ENCODE measurements around the gene FAM13A.
"Not testable (repeated sequence)": the region's sequence is repeated elsewhere in the genome, so short reads cannot be mapped to it uniquely, and the experiment has no call there.

FAM13A gene

DNA sequence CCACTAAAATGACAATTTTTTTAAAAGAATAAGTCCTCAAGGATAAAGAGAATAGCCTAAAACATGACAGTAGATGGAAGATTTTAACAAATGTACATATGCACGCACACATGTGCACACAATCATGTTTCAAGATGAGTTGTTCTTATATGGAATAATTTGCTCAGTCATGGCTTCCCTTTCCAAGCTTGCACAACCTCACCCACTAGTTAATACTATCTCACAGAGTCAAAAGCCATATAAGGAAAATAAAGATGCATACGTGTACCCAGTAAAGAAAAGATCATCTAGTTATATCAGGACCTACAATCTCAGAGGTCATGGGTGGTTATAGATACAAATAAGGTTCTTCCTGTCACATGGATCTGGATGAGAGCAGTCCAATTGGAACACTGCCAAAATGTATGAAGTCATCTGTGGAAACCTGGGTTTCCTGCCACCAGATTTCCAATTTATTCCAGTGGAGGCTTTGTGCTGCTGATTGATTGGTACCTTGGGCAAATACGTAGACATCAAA is 56.1 kb downstream of the FAM13A start:
- DNase-seq (ENCODE audit: low read depth in 4 of 4, low spot score in 1 of 4) = no peak

DNA sequence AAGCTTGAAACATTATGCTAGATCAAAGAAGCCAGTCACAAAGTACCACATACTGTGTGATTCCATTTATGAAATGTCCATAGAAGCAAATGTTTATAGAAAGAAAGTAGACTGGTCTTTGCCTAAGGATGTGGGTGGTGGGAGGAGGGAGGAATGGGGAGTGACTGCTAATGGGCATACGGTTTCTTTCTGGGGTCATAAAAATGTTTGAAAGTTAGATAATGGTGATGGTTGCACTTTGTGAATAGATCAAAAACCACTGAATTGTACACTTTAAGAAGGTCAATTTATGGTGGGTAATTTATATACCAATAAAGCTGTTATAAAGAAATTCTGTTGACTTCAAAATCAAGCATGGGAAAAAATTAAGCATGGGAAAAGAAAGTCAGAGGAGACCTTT is 56.6 kb downstream of the FAM13A start:
- DNase-seq (ENCODE audit: low read depth in 4 of 4, low spot score in 1 of 4) = no peak

DNA sequence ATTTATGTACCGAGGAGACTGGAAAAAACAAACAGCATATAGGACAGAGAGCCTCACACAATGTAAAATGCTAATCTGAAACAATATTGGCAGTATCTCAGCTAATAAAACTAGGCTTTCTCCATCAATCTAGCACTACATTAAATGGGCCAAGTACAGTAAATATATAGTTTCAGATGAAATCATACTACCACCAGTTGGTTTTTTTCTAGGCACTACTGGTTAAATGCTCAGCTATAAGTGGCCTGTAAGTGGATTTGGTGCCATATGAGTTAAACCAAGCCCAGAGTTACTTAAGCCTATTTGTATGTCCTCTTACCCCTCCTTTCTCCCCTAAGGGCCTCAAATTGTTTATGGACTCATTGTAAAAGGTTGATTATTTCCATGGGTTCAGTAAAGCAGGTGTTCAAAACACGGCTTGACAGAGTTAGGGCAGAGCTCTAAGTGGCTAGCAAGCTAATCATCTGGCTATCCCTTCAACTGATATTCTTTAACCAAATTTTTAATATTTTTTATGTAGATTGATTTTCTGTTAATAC is 57.5 kb downstream of the FAM13A start:
- DNase-seq (ENCODE audit: low read depth in 4 of 4, low spot score in 1 of 4) = no peak

DNA sequence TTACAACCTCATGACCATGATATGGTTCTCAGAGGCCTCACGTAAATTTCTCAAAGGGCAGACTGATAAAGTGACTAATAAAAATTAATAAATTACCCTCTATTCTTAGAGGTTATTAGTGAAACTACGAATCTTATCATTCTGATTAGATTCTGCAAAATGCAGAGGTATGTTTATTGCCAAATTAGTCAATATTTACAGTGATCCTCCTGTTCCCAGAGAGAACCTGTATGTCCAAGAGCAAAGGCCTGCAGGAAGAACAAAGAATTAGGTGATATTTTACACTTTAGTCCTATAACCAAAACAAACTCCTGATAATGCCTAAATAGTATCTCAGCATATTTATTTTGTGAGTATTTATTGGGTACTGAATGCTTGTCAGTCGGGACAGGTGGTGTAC is 58.1 kb downstream of the FAM13A start:
- no peak for DNase-seq (ENCODE audit: low read depth in 4 of 4, low spot score in 1 of 4)

DNA sequence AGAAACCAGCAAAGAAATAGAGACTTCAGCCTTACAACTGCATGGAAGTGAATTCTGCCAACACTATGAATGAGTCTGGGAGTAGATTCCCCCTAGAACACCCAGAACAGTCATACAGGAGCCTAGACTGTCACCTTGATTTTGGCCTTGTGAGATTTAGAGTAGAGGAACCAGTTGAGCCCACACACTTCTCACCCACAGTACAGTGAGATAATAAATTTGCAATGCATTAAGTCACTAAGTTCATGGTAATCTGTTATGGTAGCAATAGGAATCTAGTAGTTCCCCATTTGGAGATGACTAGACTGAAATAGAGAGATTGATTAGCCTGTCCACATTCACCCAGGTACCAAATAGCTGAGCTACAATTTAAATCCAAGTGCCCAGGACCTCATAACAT is 59.0 kb downstream of the FAM13A start:
- no peak for DNase-seq (ENCODE audit: low read depth in 4 of 4, low spot score in 1 of 4)

DNA sequence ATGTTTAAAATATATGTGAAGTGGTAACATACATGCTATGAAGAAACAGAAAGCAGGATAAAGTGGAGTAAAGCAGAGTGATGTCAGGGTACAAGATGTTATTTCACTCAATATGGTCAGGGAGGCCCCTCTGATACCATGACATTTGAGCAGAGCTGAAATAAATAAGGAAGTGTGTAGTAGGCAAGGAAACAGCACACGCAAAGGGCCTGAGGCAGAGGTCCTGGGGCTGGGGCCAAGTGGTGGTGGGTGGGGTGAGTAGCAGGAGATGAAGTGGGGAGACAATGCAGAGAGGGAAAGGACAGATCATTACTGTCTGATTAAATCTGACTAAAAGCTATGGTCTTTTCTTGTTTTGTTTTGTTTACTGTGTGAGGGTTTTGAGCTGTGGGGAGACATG is 61.1 kb downstream of the FAM13A start:
- DNase-seq (ENCODE audit: low read depth in 4 of 4, low spot score in 1 of 4) = no peak

DNA sequence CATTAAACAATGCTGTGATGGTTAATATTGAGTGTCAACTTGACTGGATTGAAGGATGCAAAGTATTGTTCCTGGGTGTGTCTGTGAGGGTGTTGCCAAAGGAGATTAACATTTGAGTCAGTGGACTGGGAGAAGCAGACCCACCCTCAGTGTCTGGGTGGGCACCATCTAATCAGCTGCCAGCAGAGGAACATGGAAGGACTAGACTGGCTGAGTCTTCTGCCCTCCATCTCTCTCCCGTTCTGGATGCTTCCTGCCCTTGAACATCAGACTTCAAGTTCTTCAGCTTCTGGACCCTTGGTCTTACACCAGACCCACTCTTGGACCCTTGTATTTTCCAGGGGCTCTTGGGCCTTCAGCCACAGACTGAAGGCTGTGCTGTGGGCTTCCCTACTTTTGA is 61.7 kb downstream of the FAM13A start:
- not testable (repeated sequence) for DNase-seq (ENCODE audit: low read depth in 4 of 4, low spot score in 1 of 4)

DNA sequence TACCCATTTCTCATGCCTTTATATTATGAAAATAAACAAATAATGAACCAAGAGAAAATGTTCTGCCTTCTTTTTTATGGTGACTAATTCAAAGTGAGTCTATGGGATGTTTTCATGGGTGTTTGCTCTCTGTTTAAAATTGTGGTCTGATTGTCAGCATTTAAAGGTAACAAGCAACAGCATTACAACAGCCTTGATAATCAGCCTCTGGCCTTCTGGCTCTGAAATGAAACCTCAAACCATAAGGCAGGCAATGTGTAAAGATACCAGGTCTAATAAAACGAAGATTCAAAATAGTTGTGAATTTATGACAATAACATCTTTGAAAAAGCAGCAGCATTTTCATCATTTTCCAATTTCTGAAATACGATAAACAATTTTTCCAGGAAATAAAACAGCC is 63.7 kb downstream of the FAM13A start:
- DNase-seq (ENCODE audit: low read depth in 4 of 4, low spot score in 1 of 4) = no peak

DNA sequence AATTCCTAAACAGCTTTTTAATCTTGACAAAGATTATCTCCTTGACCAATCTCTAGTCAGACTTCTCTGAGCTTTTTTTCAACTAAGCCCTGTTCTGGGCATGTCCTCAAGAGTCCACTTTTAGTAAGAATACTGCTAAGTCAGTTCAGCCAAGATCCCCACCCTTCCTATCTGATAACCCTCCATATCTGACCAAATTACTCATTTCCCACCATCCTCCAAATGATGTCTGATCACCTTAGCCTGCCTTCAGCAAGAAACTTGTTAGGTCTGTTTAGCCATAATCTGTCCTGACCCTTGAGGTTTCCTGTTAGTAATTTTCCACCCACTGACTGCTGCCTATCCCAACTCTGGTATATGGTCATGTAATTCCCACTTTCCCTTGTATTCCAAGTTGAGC is 65.2 kb downstream of the FAM13A start:
- DNase-seq (ENCODE audit: low read depth in 4 of 4, low spot score in 1 of 4) = no peak

DNA sequence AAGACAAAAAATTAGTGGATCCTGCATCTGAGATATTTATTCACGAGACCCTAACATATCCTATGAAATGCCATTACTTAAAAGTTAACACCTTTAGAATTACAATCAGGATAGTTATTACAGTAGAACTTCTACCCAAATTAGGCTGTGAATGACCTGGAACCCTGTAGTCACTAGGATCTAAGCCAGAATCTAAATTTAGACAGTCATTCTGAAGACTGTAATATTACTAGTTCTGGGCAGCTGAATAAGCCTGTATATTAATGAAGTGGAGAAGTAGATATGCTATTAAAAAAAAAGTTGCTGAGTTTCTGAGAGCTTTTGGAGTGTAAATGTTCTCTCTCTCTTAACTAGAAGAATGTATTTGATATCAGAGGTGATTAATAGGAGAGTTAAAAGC is 67.0 kb downstream of the FAM13A start:
- no peak for DNase-seq (ENCODE audit: low read depth in 4 of 4, low spot score in 1 of 4)

DNA sequence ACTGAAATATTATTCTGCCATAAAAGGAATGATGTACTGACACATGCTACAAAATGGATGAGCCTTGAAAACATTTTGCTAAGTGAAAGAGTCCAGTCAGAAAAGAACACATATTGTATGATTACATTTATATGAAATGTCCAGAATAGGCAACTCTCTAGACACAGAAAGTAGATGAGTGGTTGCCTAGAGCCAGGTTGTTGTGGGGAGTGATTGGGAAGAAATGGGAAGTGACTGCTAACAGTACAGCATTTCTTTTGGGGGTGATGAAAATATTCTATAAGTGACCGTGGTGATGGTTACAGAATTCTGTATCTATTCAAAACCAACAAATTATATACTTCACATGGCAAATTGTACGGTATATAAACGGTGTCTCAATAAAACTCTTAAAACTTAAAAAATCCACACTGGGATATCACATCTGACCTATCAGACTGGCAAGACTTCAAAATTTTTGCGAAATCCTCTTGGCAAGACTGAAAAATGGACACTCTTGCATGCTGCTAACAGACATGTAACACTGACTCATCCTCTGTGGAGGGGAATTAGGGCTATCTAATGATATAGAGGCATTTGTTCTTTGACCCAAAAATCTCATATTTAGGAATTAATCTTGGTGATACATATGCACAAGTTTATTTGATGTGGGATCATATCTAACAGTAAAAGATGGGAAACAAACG is 71.8 kb downstream of the FAM13A start:
- no peak for DNase-seq (ENCODE audit: low read depth in 4 of 4, low spot score in 1 of 4)

DNA sequence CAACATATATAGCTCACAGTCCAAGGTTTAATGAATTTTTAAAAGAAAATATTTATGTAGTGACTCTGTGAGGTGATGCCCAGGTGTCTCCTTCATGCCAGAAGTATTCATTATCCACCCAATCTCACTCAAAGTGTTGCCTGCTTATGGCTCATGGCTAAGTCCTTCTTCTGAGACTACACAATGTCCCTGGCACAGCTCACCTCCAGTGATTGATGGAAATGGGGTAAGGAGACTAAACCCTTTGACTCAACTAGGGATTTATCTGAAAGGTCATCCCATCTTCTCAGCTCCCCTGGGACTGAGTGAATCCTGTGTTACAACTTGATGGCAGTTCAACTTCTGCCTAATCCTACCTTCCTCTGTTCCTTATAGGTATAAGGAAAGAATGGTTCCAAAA is 74.2 kb downstream of the FAM13A start:
- DNase-seq (ENCODE audit: low read depth in 4 of 4, low spot score in 1 of 4) = no peak

DNA sequence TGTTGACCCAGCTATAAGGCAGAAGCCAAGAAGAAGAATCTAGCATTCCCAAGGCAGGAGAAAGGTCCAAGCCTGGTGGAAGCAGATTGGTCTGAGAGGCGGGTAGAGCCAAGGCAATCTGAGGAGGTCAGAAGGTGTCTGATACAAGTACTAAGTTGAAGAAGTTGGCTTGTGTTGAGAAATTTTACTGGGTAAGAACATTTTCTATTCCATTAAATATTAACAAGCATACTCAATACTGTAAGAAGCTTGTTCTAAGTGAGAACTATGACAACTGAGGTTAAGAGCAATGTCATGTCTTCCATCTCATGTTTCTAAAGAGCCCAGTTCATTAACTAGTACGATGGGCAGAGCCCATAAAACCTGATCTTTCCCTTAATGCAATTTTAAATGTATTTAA is 75.0 kb downstream of the FAM13A start:
- DNase-seq (ENCODE audit: low read depth in 4 of 4, low spot score in 1 of 4) = no peak

DNA sequence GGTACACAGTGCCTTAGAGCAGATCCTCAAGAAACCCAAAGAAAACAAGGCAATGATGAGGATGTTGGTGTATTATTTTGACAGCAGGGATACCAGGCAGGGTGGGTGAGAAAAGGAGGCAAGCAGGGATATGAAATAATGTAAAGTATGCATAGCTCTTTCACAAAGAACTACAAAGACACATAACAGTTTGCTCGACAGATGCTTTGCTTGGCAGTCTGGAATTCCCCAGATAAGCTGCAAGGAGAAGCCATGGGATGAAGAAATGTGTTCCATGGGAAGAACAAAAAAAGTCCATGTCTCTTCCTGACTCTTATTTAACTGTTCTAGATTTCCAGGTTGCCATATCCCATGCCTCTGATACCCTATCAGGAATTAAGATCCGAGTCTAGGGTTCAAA is 75.4 kb downstream of the FAM13A start:
- no peak for DNase-seq (ENCODE audit: low read depth in 4 of 4, low spot score in 1 of 4)

DNA sequence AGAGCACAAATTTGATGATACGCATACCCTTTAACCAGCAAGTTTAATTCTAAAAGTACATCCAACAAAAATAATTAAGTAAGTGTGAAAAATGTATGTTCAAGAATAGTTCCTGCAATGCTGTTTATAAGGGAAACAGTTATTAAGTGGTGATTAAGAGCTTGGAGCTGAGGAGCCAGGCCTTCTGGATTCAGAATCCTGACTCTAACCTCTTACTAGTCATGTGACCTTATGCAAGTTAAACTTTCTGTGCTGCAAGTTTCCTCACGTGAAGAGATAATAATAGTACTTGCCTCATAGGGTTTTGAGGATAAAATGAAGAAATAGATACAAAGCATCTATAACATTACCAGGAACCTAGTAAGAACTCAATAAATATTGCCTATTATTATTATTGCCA is 77.7 kb downstream of the FAM13A start:
- no peak for DNase-seq (ENCODE audit: low read depth in 4 of 4, low spot score in 1 of 4)

DNA sequence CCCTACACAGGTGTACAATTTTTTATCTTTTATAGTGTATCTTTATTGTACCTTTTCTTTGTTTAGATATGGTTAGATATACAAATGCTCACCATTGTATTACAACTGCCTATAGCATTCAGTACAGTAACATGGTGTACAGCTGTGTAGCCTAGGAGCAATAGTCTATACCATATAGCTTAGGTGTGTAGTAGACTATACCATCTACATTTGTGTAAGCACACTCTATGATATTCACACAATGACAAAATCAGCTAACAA is 80.3 kb downstream of the FAM13A start:
- DNase-seq (ENCODE audit: low read depth in 4 of 4, low spot score in 1 of 4) = no peak

DNA sequence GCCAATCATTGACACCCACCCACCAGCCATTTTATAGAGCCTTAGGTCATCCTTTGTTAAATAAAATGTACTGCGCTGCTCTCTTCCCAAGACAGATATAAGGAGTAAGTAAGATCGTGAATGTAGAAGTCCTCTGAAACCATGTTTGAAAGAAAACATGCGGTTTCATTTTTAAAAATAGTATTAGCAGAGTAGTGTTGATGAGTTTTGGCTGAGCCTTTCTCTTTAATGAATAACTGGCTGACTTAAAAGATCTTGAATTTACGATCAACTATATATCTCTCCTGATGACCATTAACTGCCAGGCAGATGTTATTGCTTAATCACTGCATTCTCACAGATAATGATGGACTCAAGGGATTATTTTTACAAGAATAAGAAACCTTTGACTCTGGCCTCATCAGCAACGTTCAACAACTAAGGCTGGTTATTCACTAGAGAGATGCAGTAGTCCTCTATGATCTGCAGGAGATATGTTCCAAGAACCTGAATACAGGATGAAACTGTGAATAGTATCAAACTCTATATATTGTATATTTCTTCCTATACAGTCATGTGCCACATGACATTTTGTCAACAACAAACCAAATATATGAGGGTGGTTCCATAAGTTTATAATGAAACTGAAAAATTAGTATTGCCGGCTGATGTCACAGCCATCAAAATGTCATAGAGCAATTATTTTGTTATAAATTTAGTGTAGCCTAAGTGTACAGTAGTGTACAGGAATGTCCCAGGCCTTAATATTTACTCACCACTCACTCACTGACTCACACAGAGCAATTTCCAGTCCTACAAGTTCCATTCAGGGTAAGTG is 80.8 kb downstream of the FAM13A start:
- DNase-seq (ENCODE audit: low read depth in 4 of 4, low spot score in 1 of 4) = no peak

DNA sequence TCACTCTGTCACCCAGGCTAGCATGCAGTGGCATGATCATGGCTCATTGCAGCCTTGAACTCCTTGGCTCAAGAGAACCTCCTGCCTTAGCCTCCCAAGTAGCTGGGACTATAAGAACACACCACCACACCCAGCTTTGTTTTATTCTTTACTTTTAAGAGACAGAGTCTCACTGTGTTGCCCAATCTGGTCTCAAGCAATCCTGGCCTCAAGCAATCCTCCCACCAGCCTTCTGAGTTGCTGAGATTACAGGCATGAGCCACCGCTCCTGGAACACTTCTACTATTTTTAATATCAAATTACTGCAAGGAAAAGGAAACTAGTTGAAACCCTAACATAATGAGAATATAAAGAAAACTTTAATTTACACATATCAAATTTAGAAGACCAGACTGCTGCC is 85.4 kb downstream of the FAM13A start:
- DNase-seq (ENCODE audit: low read depth in 4 of 4, low spot score in 1 of 4) = no peak

DNA sequence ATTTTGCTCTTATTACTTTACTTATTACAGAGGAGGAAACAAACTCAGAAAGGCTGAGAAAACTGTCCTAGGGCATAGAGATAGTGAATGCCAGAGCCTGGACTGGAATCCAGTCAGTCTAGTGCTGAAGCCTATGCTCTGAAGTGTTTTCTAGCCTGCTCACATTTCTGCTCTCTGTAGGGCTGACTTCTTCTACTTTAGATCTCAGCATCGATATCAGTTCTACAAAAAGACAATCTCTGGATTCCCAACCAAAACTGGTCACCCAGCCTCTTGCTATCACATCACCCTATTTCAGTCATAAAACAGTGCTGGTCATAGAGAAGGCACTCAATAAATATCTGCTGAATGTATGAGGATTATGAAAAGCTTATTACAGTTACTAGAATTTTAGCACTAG is 87.2 kb downstream of the FAM13A start:
- no peak for DNase-seq (ENCODE audit: low read depth in 4 of 4, low spot score in 1 of 4)

DNA sequence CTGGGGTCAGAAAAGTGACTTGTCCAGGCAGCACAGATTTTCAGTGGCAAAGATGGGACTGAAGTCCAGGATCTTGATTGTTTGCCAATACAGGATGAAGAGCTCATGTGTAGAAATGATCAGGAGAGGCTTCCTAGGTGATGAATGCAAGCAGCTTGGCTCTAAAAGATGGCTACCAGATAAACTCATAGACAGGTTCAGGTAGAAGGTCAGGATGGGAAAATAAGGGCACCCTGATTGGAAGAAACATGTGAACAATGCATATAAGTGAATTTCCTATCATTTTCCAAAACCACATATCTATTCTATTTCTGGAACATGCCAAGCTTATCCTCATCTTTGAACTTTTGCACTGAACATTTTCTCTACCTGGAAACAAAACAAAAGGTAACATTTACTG is 87.7 kb downstream of the FAM13A start:
- no peak for DNase-seq (ENCODE audit: low read depth in 4 of 4, low spot score in 1 of 4)

DNA sequence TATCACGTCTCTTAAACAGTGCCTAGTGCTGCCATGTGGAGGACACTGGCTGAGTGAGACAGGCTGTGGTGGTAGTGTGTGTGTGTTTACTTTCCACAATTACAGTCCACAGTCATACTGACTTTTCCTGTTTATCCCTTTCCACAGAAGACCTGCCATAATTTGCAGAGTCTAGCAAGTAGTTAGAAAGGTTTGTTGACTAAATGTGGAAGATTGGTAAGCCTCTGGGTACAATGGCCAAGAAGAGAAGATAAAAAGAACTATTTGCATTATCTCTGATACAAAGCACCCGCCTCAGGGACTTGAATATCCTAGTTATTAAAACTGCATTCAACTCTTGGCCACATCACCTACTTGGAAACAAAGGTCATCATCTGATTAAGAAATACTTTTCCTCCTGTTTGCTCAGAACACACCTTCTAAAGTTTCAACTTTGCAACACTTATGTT is 89.1 kb downstream of the FAM13A start:
- no peak for DNase-seq (ENCODE audit: low read depth in 4 of 4, low spot score in 1 of 4)

DNA sequence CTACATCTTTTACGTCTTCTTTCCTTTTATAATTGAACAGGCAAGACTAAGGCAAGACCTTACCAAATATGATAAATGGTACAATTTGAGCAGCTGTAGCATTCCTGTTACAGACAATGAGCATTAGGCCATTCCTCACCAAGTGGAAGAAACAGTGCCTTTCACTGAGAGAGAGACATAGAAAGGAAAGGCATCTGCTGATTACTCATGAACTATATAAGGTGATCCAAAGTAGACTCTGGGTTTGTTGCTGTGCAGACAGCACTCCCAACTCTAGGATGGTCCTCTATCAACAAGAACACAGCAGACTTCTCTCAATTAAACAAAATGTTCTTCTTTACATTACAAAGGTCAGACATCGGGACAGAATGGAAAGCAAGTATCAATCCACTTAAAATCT is 91.9 kb downstream of the FAM13A start:
- DNase-seq (ENCODE audit: low read depth in 4 of 4, low spot score in 1 of 4) = no peak

DNA sequence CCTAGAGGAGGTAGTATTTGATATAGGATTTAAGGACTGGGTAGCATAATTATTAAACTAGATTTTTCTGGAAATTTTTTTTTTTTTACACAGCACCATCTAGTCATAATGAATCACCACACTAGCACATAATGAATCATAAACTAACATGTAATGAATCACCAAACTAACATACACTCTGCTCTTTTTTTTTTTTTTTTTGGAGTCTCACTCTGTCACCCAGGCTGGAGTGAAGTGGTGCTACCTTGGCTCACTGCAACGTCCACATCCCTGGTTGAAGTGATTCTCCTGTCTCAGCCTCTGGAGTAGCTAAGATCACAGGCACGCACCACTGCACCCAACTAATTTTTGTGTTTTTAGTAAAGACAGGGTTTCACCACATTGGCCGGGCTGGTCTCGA is 92.5 kb downstream of the FAM13A start:
- DNase-seq (ENCODE audit: low read depth in 4 of 4, low spot score in 1 of 4) = peak in 1 of 4 experiments; percentile 4
